Measurements from ENCODE around the gene BTBD9.
A peak's percentile ranks its signal among the peaks of the same experiment; 100 is the strongest.

Gene BTBD9

GRCh38 chr6:38564301-38564700 lies 75.4 kb downstream of the BTBD9 start:
- Mint-ChIP-seq H3K27ac (no peak overlapping the region), H3K4me1 (no peaks in the 10 kb centered on the region), H3K27me3 (no peaks in the 10 kb centered on the region), H3K4me3 (no peak overlapping the region), H3K9me3 (no peaks in the 10 kb centered on the region)
- DNase-seq (no peak), ATAC-seq (no peak)

- no peak overlapping the region for H3K4me3 Mint-ChIP-seq
- no peak for ATAC-seq
- no peaks in the 10 kb centered on the region for H3K27me3 Mint-ChIP-seq
- peaks cover 4% of the 10 kb centered on the region for H3K4me1 Mint-ChIP-seq
- H3K27ac Mint-ChIP-seq = no peak overlapping the region
- H3K9me3 Mint-ChIP-seq = no peaks in the 10 kb centered on the region
- DNase-seq = no peak
These were observed 84.1 kb downstream of the BTBD9 start for GRCh38 chr6:38555606-38556005.

GRCh38 chr6:38554700-38555413 lies 84.9 kb downstream of the BTBD9 start:
- no peak for DNase-seq
- Mint-ChIP-seq H3K27me3 (no peaks in the 10 kb centered on the region), H3K9me3 (no peaks in the 10 kb centered on the region), H3K4me3 (no peak overlapping the region), H3K4me1 (peaks cover 4% of the 10 kb centered on the region), H3K27ac (no peak overlapping the region)
- ATAC-seq = no peak

DNA sequence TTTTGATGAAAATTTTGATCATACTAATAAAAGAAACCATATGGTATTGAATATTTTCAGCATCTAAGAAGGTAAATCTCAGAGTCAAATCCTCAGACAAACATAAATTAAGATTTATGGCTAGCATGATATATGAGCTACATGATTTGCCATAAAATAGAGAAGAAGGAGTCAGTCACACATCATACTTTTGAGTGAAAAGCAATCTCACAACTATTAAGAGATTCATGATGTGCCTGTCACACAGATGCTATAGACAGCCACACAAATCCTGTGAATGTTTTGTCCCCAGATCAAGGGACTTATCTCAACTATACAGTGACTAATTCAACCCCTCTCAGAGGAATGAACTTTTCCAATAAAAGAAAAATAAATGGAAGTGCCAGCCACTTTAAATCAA lies 85.7 kb downstream of the BTBD9 start:
- no peak overlapping the region for H3K27ac Mint-ChIP-seq
- ATAC-seq = no peak

DNA sequence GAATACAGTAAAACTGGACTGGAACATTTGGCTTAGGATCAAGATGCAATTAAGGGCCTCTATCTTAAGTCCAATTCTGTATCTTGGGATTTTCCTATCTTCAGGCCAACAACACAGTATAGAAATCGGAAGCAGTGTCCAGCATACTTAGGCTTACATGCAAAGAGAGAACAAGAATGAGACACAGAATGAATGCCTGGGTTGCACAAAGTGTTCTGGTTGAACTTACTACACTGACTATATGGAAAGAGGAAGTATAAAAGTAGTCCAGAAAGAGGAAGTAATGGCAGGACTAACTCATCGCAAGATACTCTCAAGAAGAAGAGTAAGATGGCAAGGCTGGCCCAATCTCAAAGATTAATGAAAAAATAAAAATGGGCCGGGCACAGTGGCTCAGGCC lies 87.6 kb downstream of the BTBD9 start:
- Mint-ChIP-seq H3K4me1 (peaks cover 4% of the 10 kb centered on the region), H3K27ac (no peak overlapping the region), H3K9me3 (no peaks in the 10 kb centered on the region), H3K27me3 (no peaks in the 10 kb centered on the region), H3K4me3 (no peak overlapping the region)
- no peak for ATAC-seq
- no peak for DNase-seq

More for the DNA sequence above, 85.7 kb downstream of the BTBD9 start:
- H3K27me3 Mint-ChIP-seq = no peaks in the 10 kb centered on the region
- no peaks in the 10 kb centered on the region for H3K9me3 Mint-ChIP-seq
- no peak overlapping the region for H3K4me3 Mint-ChIP-seq
- H3K4me1 Mint-ChIP-seq = peaks cover 4% of the 10 kb centered on the region
- DNase-seq = no peak

DNA sequence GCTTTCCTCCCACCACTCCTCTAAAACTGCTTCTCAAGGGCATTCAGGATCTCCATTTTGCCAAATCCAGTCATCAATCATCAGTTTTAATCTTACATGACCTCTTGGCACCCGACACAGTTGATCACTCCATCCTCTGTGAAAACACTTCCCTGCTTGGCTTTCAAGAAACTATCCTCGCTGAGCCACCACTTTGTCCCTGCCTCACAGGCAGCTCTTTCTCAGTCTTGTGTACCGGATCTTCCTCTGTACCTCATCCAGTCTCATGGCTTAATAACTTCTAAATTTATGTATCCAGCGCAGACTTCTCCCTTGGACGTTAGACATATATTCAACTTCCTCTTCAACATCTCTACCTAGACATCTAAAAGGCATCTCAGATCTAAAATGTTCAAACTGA lies 89.9 kb downstream of the BTBD9 start:
- no peak overlapping the region for H3K4me3 Mint-ChIP-seq
- no peaks in the 10 kb centered on the region for H3K9me3 Mint-ChIP-seq
- H3K4me1 Mint-ChIP-seq = peaks cover under 1% of the 10 kb centered on the region
- DNase-seq (no peak), ATAC-seq (no peak)
- H3K27me3 Mint-ChIP-seq = no peaks in the 10 kb centered on the region
- no peak overlapping the region for H3K27ac Mint-ChIP-seq

GRCh38 chr6:38549180-38549579 lies 90.5 kb downstream of the BTBD9 start:
- H3K27ac Mint-ChIP-seq = no peak overlapping the region
- no peaks in the 10 kb centered on the region for H3K27me3 Mint-ChIP-seq
- H3K4me3 Mint-ChIP-seq = no peak overlapping the region
- no peaks in the 10 kb centered on the region for H3K4me1 Mint-ChIP-seq
- no peak for DNase-seq
- no peak for ATAC-seq
- no peaks in the 10 kb centered on the region for H3K9me3 Mint-ChIP-seq

GRCh38 chr6:38543022-38543421 lies 96.7 kb downstream of the BTBD9 start:
- ATAC-seq (no peak), DNase-seq (no peak)
- no peaks in the 10 kb centered on the region for H3K27me3 Mint-ChIP-seq
- H3K27ac Mint-ChIP-seq = no peak overlapping the region
- H3K4me1 Mint-ChIP-seq = no peaks in the 10 kb centered on the region
- H3K4me3 Mint-ChIP-seq = no peak overlapping the region
- no peaks in the 10 kb centered on the region for H3K9me3 Mint-ChIP-seq

GRCh38 chr6:38542031-38542430 lies 97.7 kb downstream of the BTBD9 start:
- Mint-ChIP-seq H3K4me1 (no peaks in the 10 kb centered on the region), H3K27ac (no peak overlapping the region), H3K9me3 (no peaks in the 10 kb centered on the region), H3K27me3 (no peaks in the 10 kb centered on the region), H3K4me3 (no peak overlapping the region)
- no peak for ATAC-seq
- DNase-seq = no peak

DNA sequence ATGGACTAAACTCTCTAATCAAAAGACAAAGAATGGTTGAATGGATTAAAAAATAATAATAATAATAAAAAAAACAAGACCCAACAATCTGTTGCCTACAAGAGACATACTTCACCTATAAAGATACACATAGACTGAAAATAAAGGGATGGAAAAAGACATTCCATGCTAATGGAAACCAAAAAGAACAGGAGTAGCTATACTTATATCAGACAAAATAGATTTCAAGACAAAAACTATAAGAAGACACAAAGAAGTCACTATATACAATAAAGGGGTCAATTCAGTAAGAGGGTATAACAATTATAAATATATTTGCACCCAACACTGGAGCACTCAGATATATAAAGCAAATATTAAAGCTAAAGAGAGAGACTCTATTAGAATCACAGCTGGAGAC lies 106.7 kb downstream of the BTBD9 start:
- Mint-ChIP-seq H3K27ac (no peak overlapping the region), H3K4me3 (no peak overlapping the region), H3K9me3 (peaks cover 10 to 30% of the 10 kb centered on the region in 2 donors), H3K27me3 (no peaks in the 10 kb centered on the region), H3K4me1 (peaks cover 18% of the 10 kb centered on the region)
- no peak for DNase-seq
- no peak for ATAC-seq

- no peak for DNase-seq
- Mint-ChIP-seq H3K9me3 (peaks cover 10 to 44% of the 10 kb centered on the region in 2 donors), H3K27ac (no peak overlapping the region), H3K4me3 (no peak overlapping the region), H3K4me1 (peaks cover 18% of the 10 kb centered on the region), H3K27me3 (no peaks in the 10 kb centered on the region)
- ATAC-seq = no peak
These were observed 108.6 kb downstream of the BTBD9 start for GRCh38 chr6:38531134-38531533.

DNA sequence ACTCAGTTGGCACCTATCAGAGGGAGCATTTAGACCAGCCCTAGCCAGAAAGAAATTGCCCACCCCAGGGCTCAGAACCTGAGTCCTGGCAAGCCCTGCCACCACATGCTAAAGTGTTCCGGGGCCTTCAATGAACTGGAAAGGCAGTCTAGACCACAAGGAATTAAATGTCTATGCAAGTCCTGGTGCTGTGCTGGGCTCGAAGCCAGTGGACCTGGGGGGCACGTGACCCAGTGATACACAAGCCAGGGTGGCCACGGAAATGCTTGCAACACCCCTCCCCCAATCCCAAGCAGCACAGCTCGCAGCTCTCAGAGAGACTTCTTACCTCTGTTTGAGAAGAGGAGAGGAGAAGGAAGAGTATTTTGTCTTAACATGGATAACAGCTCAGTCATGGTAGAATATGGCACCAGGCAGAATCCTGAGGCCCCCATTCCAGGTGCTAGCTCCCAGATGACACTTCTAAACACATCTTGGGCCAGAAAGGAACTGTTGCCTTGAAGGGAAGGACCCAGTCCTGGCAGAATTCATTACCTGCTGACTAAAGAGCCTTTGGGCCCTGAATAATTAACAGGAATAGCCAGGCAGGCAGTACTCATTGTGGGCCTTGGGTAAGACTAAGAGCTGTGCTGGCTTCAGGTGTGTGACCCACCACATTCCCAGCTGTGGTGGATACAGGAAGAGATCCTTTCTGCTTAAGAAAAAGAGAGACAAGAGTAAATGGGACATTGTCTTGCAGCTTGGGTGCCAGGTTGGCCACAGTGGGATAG lies 111.3 kb downstream of the BTBD9 start:
- DNase-seq = no peak
- H3K27me3 Mint-ChIP-seq = no peaks in the 10 kb centered on the region
- peaks cover 14 to 46% of the 10 kb centered on the region in 2 donors for H3K9me3 Mint-ChIP-seq
- peaks cover 5% of the 10 kb centered on the region for H3K4me1 Mint-ChIP-seq
- ATAC-seq = no peak
- no peak overlapping the region for H3K4me3 Mint-ChIP-seq
- peak overlapping the region in 1 of 2 donors; percentile 31 for H3K27ac Mint-ChIP-seq

DNA sequence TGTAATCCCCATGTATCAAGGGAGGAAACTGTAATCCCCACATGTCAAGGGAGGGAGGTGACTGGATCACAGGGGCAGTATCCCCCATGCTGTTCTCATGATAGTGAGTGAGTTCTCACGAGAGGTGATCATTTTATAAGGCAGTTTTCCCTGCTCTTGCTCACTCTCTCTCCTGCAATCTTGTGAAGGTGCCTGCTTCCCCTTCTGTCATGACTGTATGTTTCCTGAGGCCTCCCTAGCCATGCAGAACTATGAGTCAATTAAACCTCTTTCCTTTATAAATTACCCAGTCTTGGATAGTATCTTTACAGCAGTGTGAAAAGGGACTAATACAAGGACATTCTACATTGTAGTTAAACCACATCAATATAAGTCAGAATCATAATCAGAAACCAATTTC lies 112.4 kb downstream of the BTBD9 start:
- H3K27me3 Mint-ChIP-seq = no peaks in the 10 kb centered on the region
- DNase-seq (no peak), ATAC-seq (no peak)
- H3K27ac Mint-ChIP-seq = no peak overlapping the region
- H3K9me3 Mint-ChIP-seq = peaks cover 14 to 46% of the 10 kb centered on the region in 2 donors
- H3K4me3 Mint-ChIP-seq = no peak overlapping the region
- no peaks in the 10 kb centered on the region for H3K4me1 Mint-ChIP-seq

DNA sequence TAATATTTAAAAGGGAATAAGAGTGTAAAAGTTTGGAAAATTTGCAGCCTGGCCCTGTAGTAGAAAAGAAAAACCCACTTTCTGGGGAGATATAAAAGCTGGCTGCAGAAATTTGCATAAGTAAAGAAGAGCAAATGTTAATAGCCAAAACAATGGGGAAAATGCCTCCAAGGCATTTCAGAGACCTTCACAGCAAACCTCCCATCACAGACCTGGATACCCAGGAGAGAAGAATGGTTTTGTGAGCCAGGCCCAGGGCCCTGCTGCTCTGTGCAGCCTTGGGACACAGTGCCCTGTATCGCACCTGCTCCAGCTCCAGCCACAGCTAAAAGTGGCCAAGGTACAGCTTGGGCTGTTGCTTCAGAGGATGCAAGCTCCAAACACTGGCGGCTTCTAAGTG lies 113.8 kb downstream of the BTBD9 start:
- no peaks in the 10 kb centered on the region for H3K27me3 Mint-ChIP-seq
- ATAC-seq (no peak), DNase-seq (no peak)
- H3K27ac Mint-ChIP-seq = no peak overlapping the region
- no peak overlapping the region for H3K4me3 Mint-ChIP-seq
- H3K4me1 Mint-ChIP-seq = no peaks in the 10 kb centered on the region
- H3K9me3 Mint-ChIP-seq = peaks cover 11 to 42% of the 10 kb centered on the region in 2 donors

DNA sequence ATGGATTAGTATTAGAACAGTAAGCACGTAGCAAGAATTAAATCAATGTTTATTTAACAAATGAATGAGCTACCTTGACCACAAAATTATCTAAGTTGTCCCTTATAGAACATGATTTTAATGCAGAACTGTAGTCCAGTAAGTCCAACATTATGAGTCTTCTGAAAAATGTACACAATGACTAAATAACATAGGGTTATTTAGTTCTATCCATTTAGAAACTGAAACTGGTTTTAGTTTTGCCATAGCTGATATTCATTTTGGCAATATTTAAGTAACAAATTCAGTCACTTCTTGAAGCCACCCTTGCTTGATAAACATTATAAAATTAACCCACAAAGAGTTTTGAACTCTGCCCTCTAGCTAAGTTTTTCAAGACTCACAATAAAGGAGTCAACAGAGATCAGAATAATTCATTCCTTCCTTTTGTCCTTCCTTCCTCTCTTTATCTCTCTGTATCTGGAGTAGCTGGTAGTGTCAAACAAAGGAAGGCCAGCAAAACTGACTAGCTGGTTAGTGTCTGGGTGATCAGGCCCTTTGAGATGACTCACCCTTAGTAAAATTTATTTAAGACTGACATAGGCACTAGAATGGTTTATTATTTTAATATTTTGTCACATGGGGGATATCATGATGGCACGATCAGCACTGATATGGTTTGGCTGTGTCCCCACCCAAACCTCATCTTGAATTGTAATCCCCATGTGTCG lies 115.1 kb downstream of the BTBD9 start:
- no peaks in the 10 kb centered on the region for H3K27me3 Mint-ChIP-seq
- H3K27ac Mint-ChIP-seq = no peak overlapping the region
- DNase-seq (no peak), ATAC-seq (no peak)
- no peaks in the 10 kb centered on the region for H3K4me1 Mint-ChIP-seq
- no peak overlapping the region for H3K4me3 Mint-ChIP-seq
- peaks cover 5 to 32% of the 10 kb centered on the region in 2 donors for H3K9me3 Mint-ChIP-seq

- Mint-ChIP-seq H3K4me1 (peaks cover 10% of the 10 kb centered on the region), H3K27me3 (no peaks in the 10 kb centered on the region), H3K4me3 (no peak overlapping the region), H3K27ac (no peak overlapping the region), H3K9me3 (peaks cover 5 to 21% of the 10 kb centered on the region in 2 donors)
- no peak for DNase-seq
- ATAC-seq = no peak
These were observed 117.4 kb downstream of the BTBD9 start for GRCh38 chr6:38522322-38522721.
